Muscle layer of colon (tissue), 2 donors: Measurements from ENCODE around the gene CDHR2.

Experiments used
- H3K27ac ChIP-seq: one replicate; pipeline ENCODE4 v1.7.0; 2013; ENCODE audit warnings: low read depth, mild to moderate bottlenecking, low read length, moderate library complexity
- H3K27me3 ChIP-seq, 2 donors: one replicate each; pipeline ENCODE4 v1.7.0; 2013; ENCODE audit warnings: low read length in 2 of 2, mild to moderate bottlenecking in 2 of 2; ENCODE audit not compliant: insufficient read depth in 2 of 2, control insufficient read depth in 1 of 2
- H3K36me3 ChIP-seq: one replicate; pipeline ENCODE4 v1.7.0; 2013; ENCODE audit warnings: mild to moderate bottlenecking, low read length; ENCODE audit not compliant: insufficient read depth
- H3K4me1 ChIP-seq: one replicate; pipeline ENCODE4 v1.7.0; 2013; ENCODE audit warnings: mild to moderate bottlenecking, low read length; ENCODE audit not compliant: insufficient read depth
- H3K4me3 ChIP-seq, 2 donors: one replicate each; pipeline ENCODE4 v1.7.0; 2013; ENCODE audit warnings: low read length in 2 of 2, low read depth in 1 of 2, mild to moderate bottlenecking in 1 of 2, moderate library complexity in 1 of 2
- H3K9ac ChIP-seq: one replicate; pipeline ENCODE4 v1.7.0; 2013; ENCODE audit warnings: low read length
- H3K9me3 ChIP-seq: one replicate; pipeline ENCODE4 v1.7.0; 2013; ENCODE audit warnings: mild to moderate bottlenecking, low read length
- donor health status: abdominal sarcoma.
- donor health status: Adenocarcinoma of cecum.

The CDHR2 gene

GRCh38 chr5:176561259-176561658 lies 12.1 kb downstream of the CDHR2 start:
- Histone ChIP-seq H3K4me1 (no peaks in the 10 kb centered on the region), H3K9me3 (no peaks in the 10 kb centered on the region), H3K27ac (no peak overlapping the region), H3K9ac (no peak overlapping the region), H3K4me3 (no peak overlapping the region), H3K27me3 (no peaks in the 10 kb centered on the region), H3K36me3 (no peaks in the 10 kb centered on the region)

- no peak overlapping the region for H3K4me3 ChIP-seq
- H3K27me3 ChIP-seq = no peaks in the 10 kb centered on the region
- H3K4me1 ChIP-seq = no peaks in the 10 kb centered on the region
- H3K36me3 ChIP-seq = no peaks in the 10 kb centered on the region
- no peak overlapping the region for H3K27ac ChIP-seq
- H3K9ac ChIP-seq = no peak overlapping the region
- no peaks in the 10 kb centered on the region for H3K9me3 ChIP-seq
Measured at GRCh38 chr5:176562189-176562588, 13.0 kb downstream of the CDHR2 start.

DNA sequence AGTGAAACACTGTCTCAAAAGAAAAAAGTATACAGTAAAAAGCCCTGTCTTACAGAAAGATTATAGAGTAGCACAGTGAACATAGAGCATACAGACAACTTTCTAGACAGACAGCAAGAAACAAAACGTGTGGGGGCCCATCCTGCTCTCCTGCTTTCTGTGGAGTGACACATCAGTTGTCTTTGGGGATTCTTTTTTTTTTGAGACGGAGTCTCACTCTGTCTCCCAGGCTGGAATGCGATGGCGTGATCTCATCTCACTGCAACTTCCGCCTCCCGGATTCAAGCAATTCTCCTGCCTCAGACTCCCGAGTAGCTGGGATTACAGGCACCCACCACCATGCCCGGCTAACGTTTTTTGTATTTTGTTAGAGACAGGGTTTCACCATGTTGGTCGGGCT lies 14.9 kb downstream of the CDHR2 start:
- Histone ChIP-seq H3K4me1 (no peaks in the 10 kb centered on the region), H3K4me3 (no peak overlapping the region), H3K27me3 (peaks cover 0 to 5% of the 10 kb centered on the region in 2 donors), H3K9me3 (no peaks in the 10 kb centered on the region), H3K9ac (no peak overlapping the region), H3K27ac (no peak overlapping the region), H3K36me3 (no peaks in the 10 kb centered on the region)

DNA sequence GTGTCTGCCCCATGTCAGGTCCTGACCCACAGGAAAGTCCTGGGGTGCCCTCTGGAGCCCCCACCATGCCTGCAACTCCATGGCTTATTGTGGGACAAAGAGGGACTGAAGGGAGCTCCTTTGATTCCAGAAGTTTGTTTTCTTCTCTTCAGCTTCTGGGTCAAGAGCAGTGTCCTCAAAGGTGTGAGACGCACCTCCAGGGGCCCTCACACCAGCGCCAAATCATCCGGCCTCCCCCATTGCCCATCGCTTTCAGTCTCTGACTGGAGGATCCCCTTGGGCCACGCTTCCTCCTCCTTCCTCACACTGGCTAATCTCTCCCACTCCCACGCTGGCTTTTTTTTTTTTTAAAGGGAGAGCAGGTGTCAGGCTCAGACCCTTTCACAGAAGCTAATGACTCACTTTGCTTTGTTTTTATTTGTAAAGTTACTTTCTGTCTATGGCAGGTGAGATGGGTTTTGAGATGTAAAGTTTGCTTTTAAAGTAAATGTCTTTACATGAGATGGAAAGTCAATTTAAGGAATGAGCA lies 16.7 kb downstream of the CDHR2 start:
- H3K4me1 ChIP-seq = no peaks in the 10 kb centered on the region
- no peaks in the 10 kb centered on the region for H3K36me3 ChIP-seq
- H3K27me3 ChIP-seq = peaks cover 0 to 5% of the 10 kb centered on the region in 2 donors
- H3K9ac ChIP-seq = no peak overlapping the region
- H3K4me3 ChIP-seq = no peak overlapping the region
- no peaks in the 10 kb centered on the region for H3K9me3 ChIP-seq
- no peak overlapping the region for H3K27ac ChIP-seq

- Histone ChIP-seq H3K9ac (no peak overlapping the region), H3K4me3 (no peak overlapping the region), H3K36me3 (no peaks in the 10 kb centered on the region), H3K27me3 (peaks cover 0 to 5% of the 10 kb centered on the region in 2 donors), H3K9me3 (no peaks in the 10 kb centered on the region), H3K27ac (no peak overlapping the region), H3K4me1 (no peaks in the 10 kb centered on the region)
Measured at GRCh38 chr5:176568657-176569056, 19.5 kb downstream of the CDHR2 start.

DNA sequence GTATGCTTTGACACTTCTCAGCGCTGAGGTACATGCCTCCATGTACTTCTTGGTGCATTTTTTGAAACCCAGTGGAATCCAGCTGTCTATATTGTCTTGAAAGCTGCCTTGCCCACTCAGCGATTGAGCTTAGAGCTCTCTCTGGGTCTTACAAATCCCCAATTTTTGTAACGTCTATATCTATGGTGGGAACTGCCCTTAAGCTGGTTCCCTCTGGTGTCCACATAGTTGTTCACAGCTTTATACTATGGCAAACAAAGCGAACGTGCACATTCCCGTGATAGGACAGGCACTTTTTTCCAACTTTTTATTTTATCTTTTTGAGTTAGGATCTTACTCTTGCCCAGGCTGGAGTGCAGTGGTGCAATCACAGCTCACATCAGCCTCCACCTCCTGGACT lies 20.9 kb downstream of the CDHR2 start:
- H3K9ac ChIP-seq = no peak overlapping the region
- no peak overlapping the region for H3K4me3 ChIP-seq
- H3K36me3 ChIP-seq = no peaks in the 10 kb centered on the region
- no peaks in the 10 kb centered on the region for H3K4me1 ChIP-seq
- H3K27me3 ChIP-seq = peaks cover 0 to 5% of the 10 kb centered on the region in 2 donors
- H3K27ac ChIP-seq = no peak overlapping the region
- no peaks in the 10 kb centered on the region for H3K9me3 ChIP-seq

DNA sequence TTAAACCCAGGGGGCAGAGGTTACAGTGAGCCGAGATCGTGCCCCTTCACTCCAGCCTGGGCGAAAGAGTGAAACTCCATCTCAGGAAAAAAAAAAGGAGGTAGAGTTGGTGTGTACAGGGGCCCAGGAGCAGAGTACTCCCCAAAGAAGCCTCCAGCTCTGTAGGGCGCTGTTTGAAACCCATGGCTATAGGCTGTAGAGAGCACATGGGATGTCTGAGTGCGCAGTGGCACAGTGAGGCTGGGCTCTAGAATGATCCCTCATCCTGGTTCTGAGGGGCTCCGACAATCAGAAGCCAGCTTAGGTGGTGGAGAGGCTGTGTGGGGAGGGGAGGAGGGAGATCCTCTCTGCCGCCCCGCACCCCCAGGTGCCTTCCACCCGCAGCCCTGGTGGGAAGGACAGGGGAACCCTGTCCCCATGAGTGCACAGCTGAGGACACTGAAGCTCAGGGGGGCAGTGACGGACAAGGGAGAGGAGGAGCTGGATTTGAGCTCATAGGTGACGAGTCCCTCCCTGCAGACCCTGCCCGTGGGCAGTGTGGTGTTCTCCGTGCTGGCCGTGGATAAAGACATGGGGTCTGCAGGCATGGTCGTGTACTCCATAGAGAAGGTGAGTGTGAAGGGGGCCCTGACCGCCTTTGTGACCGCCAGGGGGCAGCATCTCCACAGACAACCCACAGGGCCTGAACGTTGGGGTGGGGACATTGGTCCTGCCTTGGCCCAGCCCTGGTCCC lies 24.6 kb downstream of the CDHR2 start:
- no peak overlapping the region for H3K9ac ChIP-seq
- H3K4me3 ChIP-seq = no peak overlapping the region
- peaks cover 0 to under 1% of the 10 kb centered on the region in 2 donors for H3K27me3 ChIP-seq
- no peak overlapping the region for H3K27ac ChIP-seq
- H3K36me3 ChIP-seq = no peaks in the 10 kb centered on the region
- H3K4me1 ChIP-seq = no peaks in the 10 kb centered on the region
- no peaks in the 10 kb centered on the region for H3K9me3 ChIP-seq

- Histone ChIP-seq H3K27ac (no peak overlapping the region), H3K27me3 (no peaks in the 10 kb centered on the region), H3K4me3 (no peak overlapping the region), H3K36me3 (no peaks in the 10 kb centered on the region), H3K9me3 (no peaks in the 10 kb centered on the region), H3K9ac (no peak overlapping the region), H3K4me1 (no peaks in the 10 kb centered on the region)
Measured at GRCh38 chr5:176574297-176574591, 25.1 kb downstream of the CDHR2 start.

DNA sequence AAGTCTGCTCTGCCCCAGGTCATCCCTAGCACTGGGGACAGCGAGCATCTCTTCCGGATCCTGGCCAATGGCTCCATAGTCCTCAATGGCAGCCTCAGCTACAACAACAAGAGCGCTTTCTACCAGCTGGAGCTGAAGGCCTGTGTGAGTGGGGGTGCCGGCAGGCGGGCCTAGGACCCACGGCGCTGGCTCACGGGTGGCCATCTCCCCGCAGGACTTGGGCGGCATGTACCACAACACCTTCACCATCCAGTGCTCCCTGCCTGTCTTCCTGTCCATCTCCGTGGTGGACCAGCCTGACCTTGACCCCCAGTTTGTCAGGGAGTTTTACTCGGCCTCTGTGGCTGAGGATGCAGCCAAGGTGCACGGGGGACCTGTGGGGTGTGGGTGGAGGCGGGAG lies 25.9 kb downstream of the CDHR2 start:
- H3K9me3 ChIP-seq = no peaks in the 10 kb centered on the region
- no peaks in the 10 kb centered on the region for H3K36me3 ChIP-seq
- no peak overlapping the region for H3K9ac ChIP-seq
- no peak overlapping the region for H3K27ac ChIP-seq
- H3K27me3 ChIP-seq = no peaks in the 10 kb centered on the region
- no peaks in the 10 kb centered on the region for H3K4me1 ChIP-seq
- no peak overlapping the region for H3K4me3 ChIP-seq

- Histone ChIP-seq H3K4me1 (no peaks in the 10 kb centered on the region), H3K9ac (no peak overlapping the region), H3K36me3 (no peaks in the 10 kb centered on the region), H3K9me3 (no peaks in the 10 kb centered on the region), H3K4me3 (no peak overlapping the region), H3K27me3 (no peaks in the 10 kb centered on the region), H3K27ac (no peak overlapping the region)
Measured at GRCh38 chr5:176575488-176576422, 26.6 kb downstream of the CDHR2 start.

- no peaks in the 10 kb centered on the region for H3K36me3 ChIP-seq
- H3K27ac ChIP-seq = no peak overlapping the region
- no peaks in the 10 kb centered on the region for H3K9me3 ChIP-seq
- H3K4me1 ChIP-seq = no peaks in the 10 kb centered on the region
- no peak overlapping the region for H3K9ac ChIP-seq
- H3K4me3 ChIP-seq = no peak overlapping the region
- no peaks in the 10 kb centered on the region for H3K27me3 ChIP-seq
Measured at GRCh38 chr5:176577312-176578176, 28.4 kb downstream of the CDHR2 start.
